Activated T-cell treated with anti-CD3 and anti-CD28 coated beads, Interleukin-2, amount 50 U/mL, for 4 hours (primary cell): ENCODE results near the gene SSTR5. TPM values are rescaled to one million over a fixed set of nuclear protein-coding genes. Genes with fewer than 3 reads are reported as not detected.
A peak's percentile ranks its signal among the peaks of the same experiment; 100 is the strongest.

Source experiments
- ATAC-seq, 2 donors: fragments of 200-7000 bp; cut with Tn5 transposase; one replicate each; pipeline ENCODE4 v1.10.0; 2021
- DNase-seq: peaks from one replicate; pipeline ENCODE4 v3.0.0-alpha.2; 2020
- H3K27me3 Mint-ChIP-seq: one replicate; pipeline ENCODE4 v1.8.0; 2021; ENCODE audit warnings: low read depth, mixed read lengths
- H3K36me3 Mint-ChIP-seq: one replicate; pipeline ENCODE4 v1.8.0; 2022; ENCODE audit warnings: mixed read lengths; ENCODE audit not compliant: insufficient read depth
- H3K4me1 Mint-ChIP-seq: one replicate; pipeline ENCODE4 v1.8.0; 2021; ENCODE audit warnings: low read depth, mixed read lengths
- H3K4me3 Mint-ChIP-seq: one replicate; pipeline ENCODE4 v1.8.0; 2021; ENCODE audit warnings: mild to moderate bottlenecking, moderate library complexity, mixed read lengths
- H3K9me3 Mint-ChIP-seq: one replicate; pipeline ENCODE4 v1.8.0; 2021; ENCODE audit warnings: mixed read lengths
- total RNA-seq, 3 donors: library from RNA; stranded (reverse); gene quantifications; one replicate each; pipeline ENCODE4 v1.2.1, GENCODE V29; 2021

SSTR5 gene
- total RNA-seq, 3 donors from 2014 or later: not detected

DNA sequence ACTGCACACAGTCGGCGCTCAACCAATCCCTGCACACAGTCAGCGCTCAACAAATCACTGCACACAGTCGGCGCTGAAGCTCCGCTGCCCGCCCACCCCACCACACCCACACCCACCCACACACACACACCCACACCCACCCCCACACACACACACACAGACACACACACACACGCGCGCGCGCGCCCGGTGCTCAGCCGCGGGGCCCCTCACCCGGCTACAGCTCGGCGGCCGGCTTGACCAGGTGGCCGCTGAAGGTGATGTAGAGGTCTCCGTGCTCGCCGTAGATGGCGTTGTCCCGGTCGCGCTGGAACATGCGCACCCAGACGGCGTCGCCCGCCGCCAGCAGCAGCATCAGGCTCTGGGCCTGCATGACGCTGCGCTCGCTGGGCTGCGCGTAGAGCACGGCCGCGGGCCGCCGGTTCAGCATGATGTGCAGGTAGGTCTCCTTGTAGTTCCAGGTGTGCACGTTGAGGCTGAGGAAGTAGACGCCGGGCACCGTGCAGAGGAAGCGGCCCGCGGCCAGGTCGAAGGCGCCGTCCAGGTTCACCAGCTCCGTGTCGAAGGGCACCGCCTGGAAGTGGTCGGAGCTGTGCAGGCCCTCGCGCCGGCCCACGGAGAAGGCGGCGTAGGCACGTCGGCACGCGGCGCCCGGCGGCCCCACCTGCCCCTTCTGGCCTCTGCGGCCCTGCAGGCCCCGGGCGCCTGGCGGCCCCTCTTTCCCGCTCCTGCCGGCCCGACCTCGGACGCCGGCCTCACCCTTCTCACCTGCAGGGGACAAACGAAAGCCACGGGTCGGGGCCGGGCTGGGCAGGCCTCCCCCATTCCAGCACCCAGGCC is 21.0 kb downstream of the SSTR5 start:
- Mint-ChIP-seq H3K9me3 (no peaks in the 10 kb centered on the region), H3K27me3 (no peaks in the 10 kb centered on the region), H3K36me3 (no peaks in the 10 kb centered on the region), H3K4me3 (no peak overlapping the region), H3K4me1 (no peaks in the 10 kb centered on the region)
- ATAC-seq: peak; percentile 38 to 43
- DNase-seq: no peak

DNA sequence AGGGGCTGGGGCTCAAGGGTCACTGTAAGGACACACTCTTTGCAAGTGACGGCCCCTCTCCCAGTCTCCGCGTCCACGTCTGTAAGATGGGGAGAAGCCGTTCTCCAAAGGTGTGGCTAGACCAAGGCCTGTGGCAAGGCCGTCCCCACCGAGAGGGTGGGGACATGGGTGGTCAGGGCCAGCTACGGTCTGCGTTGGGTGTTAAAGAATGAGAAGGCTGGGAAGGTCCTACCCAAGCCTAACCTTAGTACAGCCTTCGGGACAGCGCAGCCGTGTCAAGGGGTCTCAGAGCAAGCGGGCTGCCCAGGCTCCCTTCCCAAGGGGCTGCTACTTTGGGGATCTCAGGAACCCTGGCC is 21.6 kb downstream of the SSTR5 start:
- H3K4me3 Mint-ChIP-seq: no peak overlapping the region
- no peaks in the 10 kb centered on the region for H3K9me3 Mint-ChIP-seq
- H3K36me3 Mint-ChIP-seq: no peaks in the 10 kb centered on the region
- ATAC-seq (peak in 1 of 2 donors; percentile 16), DNase-seq (no peak)
- H3K27me3 Mint-ChIP-seq: peaks cover under 1% of the 10 kb centered on the region
- no peaks in the 10 kb centered on the region for H3K4me1 Mint-ChIP-seq

- peaks cover 3% of the 10 kb centered on the region for H3K27me3 Mint-ChIP-seq
- H3K4me3 Mint-ChIP-seq: no peak overlapping the region
- H3K36me3 Mint-ChIP-seq: no peaks in the 10 kb centered on the region
- H3K4me1 Mint-ChIP-seq: no peaks in the 10 kb centered on the region
- H3K9me3 Mint-ChIP-seq: no peaks in the 10 kb centered on the region
- DNase-seq: no peak
- ATAC-seq: no peak
Measured at GRCh38 chr16:1094601-1095449, 22.3 kb downstream of the SSTR5 start.

DNA sequence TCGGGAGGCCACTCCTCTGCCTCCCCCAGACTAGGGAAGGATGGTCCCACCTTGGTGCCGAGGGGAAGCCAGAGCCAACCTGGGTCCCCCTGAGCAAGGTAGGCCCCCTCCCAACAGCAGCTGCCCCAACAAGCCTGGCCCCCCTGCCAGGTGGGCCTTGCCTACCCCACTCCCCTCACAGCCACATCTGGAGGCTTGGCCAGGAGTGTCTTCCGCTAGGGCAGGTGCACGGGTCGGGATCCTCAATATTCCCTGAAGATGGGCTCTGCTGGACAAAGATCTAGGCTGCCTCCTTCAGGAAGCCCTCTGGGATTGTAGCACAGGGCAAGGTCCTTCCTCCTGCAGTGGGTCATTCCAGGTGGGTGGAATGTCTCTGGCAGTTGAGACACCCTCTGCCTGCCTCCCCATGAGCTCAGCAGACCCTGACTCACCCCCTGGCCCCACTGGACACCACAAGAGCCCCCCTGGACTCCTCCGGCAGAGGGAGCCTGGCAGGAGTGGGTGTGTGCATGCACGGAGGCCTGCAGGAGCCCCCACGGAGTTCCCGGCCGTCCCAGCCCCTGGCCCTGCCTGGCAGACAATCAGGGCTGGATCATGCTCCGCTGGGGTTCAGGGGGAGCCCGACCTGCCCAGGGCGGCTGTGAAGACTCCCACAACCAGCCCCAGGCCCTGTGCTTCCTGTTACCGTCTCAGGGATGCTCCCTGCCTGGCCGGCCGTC is 23.1 kb downstream of the SSTR5 start:
- DNase-seq: no peak
- H3K4me3 Mint-ChIP-seq: no peak overlapping the region
- no peaks in the 10 kb centered on the region for H3K9me3 Mint-ChIP-seq
- H3K4me1 Mint-ChIP-seq: no peaks in the 10 kb centered on the region
- peaks cover 3% of the 10 kb centered on the region for H3K27me3 Mint-ChIP-seq
- ATAC-seq: no peak
- no peaks in the 10 kb centered on the region for H3K36me3 Mint-ChIP-seq

GRCh38 chr16:1096169-1097082 is 23.9 kb downstream of the SSTR5 start, which contains the start of gene C1QTNF8:
C1QTNF8 (minus strand) TSS chr16:1096244; CDS start chr16:1094922, 1,322 bp downstream.
- DNase-seq (no peak), ATAC-seq (no peak)
- Mint-ChIP-seq H3K4me3 (no peak within 1 kb of the TSS), H3K36me3 (no peaks in the 10 kb centered on the region), H3K9me3 (no peaks in the 10 kb centered on the region), H3K4me1 (no peaks in the 10 kb centered on the region), H3K27me3 (peaks cover 5% of the 10 kb centered on the region)

GRCh38 chr16:1097156-1097555 is 24.6 kb downstream of the SSTR5 start:
- Mint-ChIP-seq H3K27me3 (peaks cover 5% of the 10 kb centered on the region), H3K9me3 (no peaks in the 10 kb centered on the region), H3K4me3 (no peak overlapping the region)

GRCh38 chr16:1097800-1098199 is 25.3 kb downstream of the SSTR5 start:
- Mint-ChIP-seq H3K4me1 (no peaks in the 10 kb centered on the region), H3K9me3 (no peaks in the 10 kb centered on the region), H3K4me3 (no peak overlapping the region), H3K27me3 (peaks cover 5% of the 10 kb centered on the region), H3K36me3 (no peaks in the 10 kb centered on the region)
- DNase-seq (no peak), ATAC-seq (no peak)

More at GRCh38 chr16:1097156-1097555, 24.6 kb downstream of the SSTR5 start:
- no peaks in the 10 kb centered on the region for H3K4me1 Mint-ChIP-seq
- ATAC-seq (no peak), DNase-seq (no peak)
- H3K36me3 Mint-ChIP-seq: no peaks in the 10 kb centered on the region

DNA sequence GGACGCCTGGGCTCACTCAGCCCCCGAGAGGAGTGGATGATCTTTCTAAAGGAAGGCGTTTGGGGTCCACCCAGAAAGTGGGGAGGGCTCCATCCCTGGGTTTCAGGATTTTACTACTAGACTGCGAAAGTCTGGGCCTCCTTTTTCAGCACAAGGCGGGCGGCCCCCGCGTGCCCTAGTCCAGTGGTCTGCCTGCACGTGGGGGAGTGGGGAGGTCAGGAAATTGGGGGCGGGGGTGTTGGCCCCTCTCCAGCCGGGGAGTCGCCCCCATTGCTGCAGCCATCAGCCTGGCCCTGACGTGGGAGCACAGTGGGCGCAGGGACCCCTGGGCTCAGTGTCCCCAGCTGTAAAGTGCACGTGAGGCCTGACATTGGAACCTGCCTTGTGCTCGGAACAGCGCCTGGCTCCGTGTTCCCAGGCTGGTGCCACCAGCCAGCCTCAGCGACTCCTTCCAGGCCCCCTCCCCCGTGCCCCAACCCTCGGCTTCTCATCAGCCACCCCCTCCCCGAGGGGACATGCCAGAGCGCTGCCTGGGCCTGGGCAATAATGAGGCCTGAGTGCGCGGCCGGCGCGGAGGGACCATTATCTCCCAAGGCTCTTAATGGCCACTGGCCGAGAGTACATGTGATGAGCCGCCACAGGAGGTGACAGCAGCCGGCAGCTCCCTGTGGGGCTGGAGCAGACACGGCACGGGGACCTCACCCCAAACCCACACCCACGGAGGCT is 25.9 kb downstream of the SSTR5 start:
- Mint-ChIP-seq H3K9me3 (no peaks in the 10 kb centered on the region), H3K27me3 (peaks cover 5% of the 10 kb centered on the region), H3K4me3 (no peak overlapping the region), H3K4me1 (no peaks in the 10 kb centered on the region), H3K36me3 (no peaks in the 10 kb centered on the region)
- DNase-seq (no peak), ATAC-seq (no peak)

DNA sequence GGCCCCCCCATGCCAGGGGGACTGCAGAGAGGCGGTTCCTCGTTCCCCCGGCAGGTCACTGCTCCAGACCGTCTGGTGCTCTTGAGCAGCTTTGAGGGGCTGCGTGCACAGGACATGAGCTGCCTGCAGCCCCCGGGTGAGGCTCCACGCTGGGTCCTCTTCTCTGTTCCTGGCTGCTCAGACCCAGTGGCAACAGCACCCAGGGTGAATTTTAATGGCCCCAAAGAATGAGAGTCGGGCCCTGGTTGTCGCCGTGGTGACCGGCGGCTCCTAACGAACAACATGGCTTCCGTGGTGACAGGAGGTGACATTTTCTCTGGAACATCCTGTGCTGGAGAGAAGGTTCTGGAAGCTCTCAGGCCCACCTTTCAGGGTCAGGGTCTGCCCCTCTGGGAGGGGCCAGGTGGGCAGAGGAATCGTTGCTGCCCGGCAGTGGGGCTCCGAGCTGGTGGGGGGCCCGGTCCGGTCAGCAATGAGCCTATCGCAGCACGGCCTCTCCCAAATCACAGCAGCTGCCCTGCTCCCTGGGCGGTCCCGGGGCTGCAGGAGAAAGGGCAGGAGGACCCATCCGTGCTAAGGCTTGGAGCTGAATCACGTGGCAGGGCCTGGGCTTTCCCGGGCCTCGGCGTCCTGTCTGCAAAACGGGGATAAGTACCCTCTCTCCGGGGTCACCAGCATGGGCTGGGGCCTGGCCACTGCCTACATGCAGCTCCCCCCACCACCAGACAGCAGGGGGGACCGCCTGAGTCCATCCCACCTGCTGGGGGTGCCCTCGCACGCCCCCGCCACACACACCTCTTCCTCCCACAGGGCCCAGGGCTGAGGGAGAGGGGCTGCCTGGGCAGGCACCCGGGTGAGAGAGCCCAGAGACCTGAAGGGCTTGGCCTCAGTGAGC is 26.9 kb downstream of the SSTR5 start:
- Mint-ChIP-seq H3K36me3 (no peaks in the 10 kb centered on the region), H3K9me3 (no peaks in the 10 kb centered on the region), H3K4me1 (no peaks in the 10 kb centered on the region), H3K4me3 (no peak overlapping the region), H3K27me3 (peaks cover 12% of the 10 kb centered on the region)
- no peak for ATAC-seq
- no peak for DNase-seq

DNA sequence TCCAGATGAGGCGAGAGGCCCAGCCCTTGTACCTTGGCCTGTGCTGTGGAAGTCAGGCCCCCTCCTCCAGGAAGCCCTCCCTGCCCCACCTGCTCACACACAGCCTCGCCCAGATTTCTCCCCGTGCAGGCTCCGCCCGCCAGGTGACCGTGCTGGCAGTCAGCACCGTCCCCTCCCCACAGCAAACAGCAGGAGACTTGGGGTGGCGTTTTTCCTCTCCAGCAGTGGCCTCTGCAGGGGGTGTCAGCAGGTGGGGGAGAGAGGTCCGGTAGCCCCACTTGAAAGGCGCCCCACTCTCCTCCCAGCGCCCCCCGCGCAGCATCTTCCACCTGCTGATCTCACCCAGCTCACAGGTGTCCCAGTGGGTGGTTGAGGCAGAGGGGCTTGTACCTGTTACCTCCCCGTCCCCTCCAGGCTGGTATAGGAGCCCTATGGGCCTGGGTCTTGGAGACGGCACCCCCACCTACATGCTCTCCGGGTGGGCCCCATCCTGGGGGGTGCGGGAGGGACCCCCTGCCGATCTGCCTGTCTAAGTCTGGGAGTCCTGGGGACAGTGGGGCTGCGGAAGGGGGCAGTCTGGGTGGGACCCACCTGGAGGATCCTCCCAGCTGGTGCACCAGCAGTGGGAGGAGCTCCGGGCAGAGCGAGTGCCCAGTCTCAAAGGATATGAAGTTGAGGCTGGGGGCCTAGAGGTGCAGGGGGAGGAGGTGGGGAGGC is 27.7 kb downstream of the SSTR5 start:
- peaks cover 18% of the 10 kb centered on the region for H3K27me3 Mint-ChIP-seq
- DNase-seq (no peak), ATAC-seq (no peak)
- H3K4me3 Mint-ChIP-seq: no peak overlapping the region
- no peaks in the 10 kb centered on the region for H3K4me1 Mint-ChIP-seq
- H3K36me3 Mint-ChIP-seq: no peaks in the 10 kb centered on the region
- no peaks in the 10 kb centered on the region for H3K9me3 Mint-ChIP-seq

DNA sequence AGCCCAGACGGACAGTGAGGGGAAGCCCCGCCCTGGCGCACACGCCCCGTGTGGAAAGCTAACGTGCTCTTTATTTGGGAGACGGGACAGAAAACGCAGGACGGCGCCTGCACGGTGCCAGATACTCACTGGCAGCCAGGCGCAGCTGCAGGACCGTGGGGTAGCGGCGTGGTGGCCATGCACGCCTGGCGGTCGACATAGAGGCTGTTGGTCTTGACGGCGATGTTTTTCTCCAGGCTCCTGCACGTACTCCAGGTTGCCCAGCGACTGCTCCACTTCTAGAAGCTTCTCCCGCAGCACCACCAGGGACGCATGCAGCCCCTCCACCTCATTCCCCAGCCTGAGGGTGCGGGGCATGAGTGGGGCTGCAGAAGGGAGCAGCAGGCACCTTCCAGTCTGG is 28.6 kb downstream of the SSTR5 start:
- no peaks in the 10 kb centered on the region for H3K9me3 Mint-ChIP-seq
- peaks cover 23% of the 10 kb centered on the region for H3K27me3 Mint-ChIP-seq
- H3K4me3 Mint-ChIP-seq: no peak overlapping the region
- ATAC-seq (no peak), DNase-seq (no peak)
- H3K36me3 Mint-ChIP-seq: no peaks in the 10 kb centered on the region
- no peaks in the 10 kb centered on the region for H3K4me1 Mint-ChIP-seq
